Lower leg skin (tissue), 4 donors: ENCODE measurements around the gene CCL24. TPM values are rescaled to one million over a fixed set of nuclear protein-coding genes. Genes with fewer than 3 reads are reported as not detected.
"Not testable (repeated sequence)": the region's sequence is repeated elsewhere in the genome, so short reads cannot be mapped to it uniquely, and the experiment has no call there.

Source experiments
- DNase-seq, 2 donors: peaks; one replicate each; pipeline ENCODE4 v3.0.0-alpha.2; 2019; ENCODE audit warnings: low spot score in 2 of 2
- H3K4me3 ChIP-seq: fragments of 200-600 bp; sonication (generic); 2 replicates; pipeline ENCODE4 v1.5.1; 2017; ENCODE audit warnings: mild to moderate bottlenecking, low read depth; ENCODE audit not compliant: poor library complexity, severe bottlenecking
- CTCF ChIP-seq, 3 donors: fragments of 450-650 bp; IDR thresholded peaks; one replicate each; pipeline ENCODE4 v1.5.1; 2016; ENCODE audit warnings: antibody characterized with exemption in 3 of 3, mild to moderate bottlenecking in 3 of 3, moderate library complexity in 2 of 3
- POLR2A ChIP-seq, 2 donors: fragments of 450-650 bp; IDR thresholded peaks; one replicate each; pipeline ENCODE4 v1.6.1; 2016 to 2017; ENCODE audit warnings: antibody characterized with exemption in 2 of 2, mild to moderate bottlenecking in 1 of 2, moderate library complexity in 1 of 2
- WGBS, 2 donors: methylation state at CpG; one replicate each; pipeline ENCODE4 v1.1.5; 2018; 5-methylcytosine and 5-hydroxymethylcytosine counted together
- intact Hi-C: fragments of 100-400 bp; cut with DNase I; formaldehyde crosslinking; loops from one replicate; pipeline ENCODE4 v1.15.0; 2023; ENCODE audit warnings: low total_unique reads
- total RNA-seq, 4 donors: library from RNA; depleted of rRNA; stranded (reverse); fragments of >200 nt; gene quantifications; one replicate each; pipeline ENCODE4 v1.1.0, GENCODE V29; 2016

The CCL24 gene, protein sequence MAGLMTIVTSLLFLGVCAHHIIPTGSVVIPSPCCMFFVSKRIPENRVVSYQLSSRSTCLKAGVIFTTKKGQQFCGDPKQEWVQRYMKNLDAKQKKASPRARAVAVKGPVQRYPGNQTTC
- total RNA-seq: 1 to 10 TPM in 1 of 4 donors, under 1 TPM in 2, not detected in 1; 0.64 to 2.0 (median 0.72) TPM

GRCh38 chr7:75813781-75814236, at the start of gene CCL24:
Gene CCL24, minus strand, starts transcription at chr7:75813806. Its CDS starts 91 bp downstream, at chr7:75813715.
- TF ChIP-seq POLR2A (IDR thresholded peaks at IDR 0.05): no peak
- no peak for TF ChIP-seq CTCF (IDR thresholded peaks at IDR 0.05)
- intact Hi-C loops: no loop called here
- DNase-seq: no peak
- 64 to 82% methylated on average over 7 of the region's 7 CpGs for WGBS, 2 donors
- H3K4me3 ChIP-seq: no peak within 1 kb of the TSS

GRCh38 chr7:75861636-75862035, 48.0 kb upstream of the CCL24 start:
- TF ChIP-seq POLR2A (IDR thresholded peaks at IDR 0.05): no peak
- TF ChIP-seq CTCF (IDR thresholded peaks at IDR 0.05): no peak
- DNase-seq: no peak
- H3K4me3 ChIP-seq: no peak overlapping the region
- 50% methylated on average over 4 of the region's 4 CpGs for WGBS, 2 donors
- intact Hi-C loops: loop anchor here (10.0 kb wide), 2 partner anchors 63 to 273 kb away; no protein-coding TSS in a partner anchor

DNA sequence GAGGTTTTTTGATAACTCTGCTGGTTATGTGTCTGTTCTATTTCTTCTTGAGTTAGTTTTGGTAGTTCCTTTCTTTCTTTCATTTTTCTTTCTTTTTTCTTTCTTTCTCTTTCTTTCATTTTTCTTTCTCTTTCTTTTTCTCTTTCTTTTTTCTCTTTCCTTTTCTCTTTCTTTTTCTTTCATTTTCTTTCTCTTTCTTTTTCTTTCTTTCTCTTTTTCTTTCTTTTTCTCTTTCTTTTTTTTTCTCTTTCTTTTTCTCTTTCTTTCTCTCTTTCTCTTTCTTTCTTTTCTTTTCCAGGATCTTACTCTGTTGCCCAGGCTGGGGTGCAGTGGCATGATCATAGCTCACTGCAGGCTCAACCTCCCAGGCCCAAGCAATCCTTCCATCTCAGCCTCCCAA, 44.8 kb upstream of the CCL24 start:
- DNase-seq: no peak
- intact Hi-C loops: no loop called here
- H3K4me3 ChIP-seq: no peak overlapping the region
- TF ChIP-seq CTCF (IDR thresholded peaks at IDR 0.05): no peak
- TF ChIP-seq POLR2A (IDR thresholded peaks at IDR 0.05): no peak

- no peak for TF ChIP-seq POLR2A (IDR thresholded peaks at IDR 0.05)
- TF ChIP-seq CTCF (IDR thresholded peaks at IDR 0.05): no peak
- whole genome bisulfite sequencing, 2 donors: 68 to 75% methylated on average over 6 of the region's 6 CpGs
- intact Hi-C loops: no loop called here
- DNase-seq: no peak
- no peak overlapping the region for H3K4me3 ChIP-seq
Observed at GRCh38 chr7:75856536-75856935, 42.9 kb upstream of the CCL24 start.

DNA sequence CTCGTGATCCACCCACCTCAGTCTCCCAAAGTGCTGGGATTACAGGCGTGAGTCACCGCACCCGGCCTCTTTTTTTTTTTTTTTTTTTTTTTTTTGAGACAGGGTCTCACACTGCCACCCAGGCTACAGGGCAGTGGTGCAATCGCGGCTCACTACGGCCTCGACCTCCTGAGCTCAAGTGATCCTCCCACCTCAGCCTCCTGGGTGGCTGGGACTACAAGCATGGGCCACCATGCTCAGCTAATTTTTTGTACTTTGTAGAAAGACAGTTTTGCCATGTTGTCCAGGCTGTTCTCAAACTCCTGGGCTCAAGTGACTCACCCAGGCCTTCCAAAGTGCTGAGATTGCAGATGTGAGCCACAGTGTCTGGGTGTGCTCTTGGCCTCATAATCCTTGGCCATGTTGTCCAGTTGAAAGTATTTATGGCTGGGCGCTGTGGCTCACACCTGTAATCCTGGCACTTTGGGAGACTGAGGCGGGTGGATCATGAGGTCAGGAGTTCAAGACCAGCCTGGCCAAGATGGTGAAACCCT, 41.3 kb upstream of the CCL24 start:
- DNase-seq, intact Hi-C loops, H3K4me3 ChIP-seq: not testable (repeated sequence)
- WGBS, 2 donors: 88 to 93% methylated on average over 6 to 10 of the region's 10 CpGs

- DNase-seq: no peak
- intact Hi-C loops: no loop called here
- H3K4me3 ChIP-seq: no peak overlapping the region
- WGBS, 2 donors: 69 to 73% methylated on average over 5 of the region's 5 CpGs
- no peak for TF ChIP-seq CTCF (IDR thresholded peaks at IDR 0.05)
- TF ChIP-seq POLR2A (IDR thresholded peaks at IDR 0.05): no peak
Observed at GRCh38 chr7:75854233-75854632, 40.6 kb upstream of the CCL24 start.
